Suprapubic skin (tissue), 4 donors: ENCODE results near the gene BAHD1.

Experiments
- CTCF ChIP-seq, 2 donors: fragments of 200-600 bp in 1 of 2; fragments of 450-650 bp in 1 of 2; sonication (generic) in 1 of 2; IDR thresholded peaks; one replicate each; pipeline ENCODE4 v1.5.1; 2016 to 2019; ENCODE audit warnings: antibody characterized with exemption in 2 of 2, mild to moderate bottlenecking in 1 of 2, moderate library complexity in 1 of 2
- EP300 ChIP-seq: sonication (generic); formaldehyde crosslinking; IDR thresholded peaks from one replicate; pipeline ENCODE4 v1.6.1; 2017; ENCODE audit warnings: antibody characterized with exemption
- POLR2A ChIP-seq, 2 donors: fragments of 450-650 bp; IDR thresholded peaks; one replicate each; pipeline ENCODE4 v1.6.1; 2017; ENCODE audit warnings: antibody characterized with exemption in 2 of 2, mild to moderate bottlenecking in 2 of 2, moderate library complexity in 2 of 2
- POLR2AphosphoS5 ChIP-seq, 3 donors: sonication (generic); formaldehyde crosslinking; IDR thresholded peaks; one replicate each; pipeline ENCODE4 v1.6.1; 2017; ENCODE audit warnings: antibody characterized with exemption in 3 of 3

- TF ChIP-seq POLR2A (IDR thresholded peaks at IDR 0.05): no peak
- TF ChIP-seq CTCF (IDR thresholded peaks at IDR 0.05): no peak
- no peak for TF ChIP-seq POLR2AphosphoS5 (IDR thresholded peaks at IDR 0.05)
- TF ChIP-seq EP300: no peak
These were observed 16.0 kb downstream of the BAHD1 start for GRCh38 chr15:40456738-40457137.
